Peyer's patch (tissue), 4 donors: ENCODE measurements around the gene CENPK. TPM values are rescaled to one million over a fixed set of nuclear protein-coding genes. Genes with fewer than 3 reads are reported as not detected.
"Not testable (repeated sequence)": the region's sequence is repeated elsewhere in the genome, so short reads cannot be mapped to it uniquely, and the experiment has no call there.

Experiments used
- DNase-seq, 3 donors: peaks; one replicate each; pipeline ENCODE4 v3.0.0-alpha.2; 2017 to 2019
- H3K27ac ChIP-seq, 4 donors: fragments of 200-600 bp; sonication (generic); one replicate each; pipeline ENCODE4 v1.5.1; 2016 to 2019
- H3K27me3 ChIP-seq, 2 donors: fragments of 200-600 bp; sonication (generic); one replicate each; pipeline ENCODE4 v1.5.1; 2019
- H3K36me3 ChIP-seq, 3 donors: fragments of 200-600 bp; sonication (generic); one replicate each; pipeline ENCODE4 v1.5.1; 2016 to 2019
- H3K4me1 ChIP-seq, 4 donors: fragments of 200-600 bp; sonication (generic); one replicate each; pipeline ENCODE4 v1.5.1; 2016 to 2019
- H3K4me3 ChIP-seq, 4 donors: fragments of 200-600 bp; sonication (generic); 1 replicate in 3 of 4; 2 replicates in 1 of 4; pipeline ENCODE4 v1.5.1; 2016 to 2019; ENCODE audit warnings: mild to moderate bottlenecking in 1 of 4
- H3K9me3 ChIP-seq, 4 donors: fragments of 200-600 bp; sonication (generic); one replicate each; pipeline ENCODE4 v1.5.1; 2016 to 2019; ENCODE audit warnings: mild to moderate bottlenecking in 1 of 4
- CTCF ChIP-seq, 6 experiments: fragments of 450-650 bp in 4 of 6; fragments of 200-600 bp in 2 of 6; sonication (generic) in 1 of 6; IDR thresholded peaks; one replicate each; pipeline ENCODE4 v1.5.1; 2017 to 2019; ENCODE audit warnings: antibody characterized with exemption in 6 of 6, mild to moderate bottlenecking in 3 of 6, moderate library complexity in 1 of 6
- POLR2A ChIP-seq, 2 donors: fragments of 450-650 bp; IDR thresholded peaks; one replicate each; pipeline ENCODE4 v1.5.1; 2017; ENCODE audit warnings: antibody characterized with exemption in 2 of 2, mild to moderate bottlenecking in 2 of 2, moderate library complexity in 2 of 2
- total RNA-seq, 4 donors: library from RNA; depleted of rRNA; stranded (reverse); fragments of >200 nt; gene quantifications; one replicate each; pipeline ENCODE4 v1.1.0, GENCODE V29; 2016

CENPK gene
- 10 to 100 TPM in 1 of 4 donors, 1 to 10 TPM in 3; 4.5 to 22.3 (median 8.5) TPM for total RNA-seq

- Histone ChIP-seq H3K9me3 (no peaks in the 10 kb centered on the region), H3K36me3 (no peaks in the 10 kb centered on the region), H3K4me1 (peaks cover 0 to 24% (median 0%) of the 10 kb centered on the region in 4 donors), H3K27me3 (no peaks in the 10 kb centered on the region), H3K4me3 (peak within 1 kb of the TSS; percentile 69 to 83 (median 75)), H3K27ac (peak within 1 kb of the TSS; percentile 80 to 91 (median 85))
- DNase-seq, result peak; percentile 94 to 98 (median 96)
- TF ChIP-seq CTCF (IDR thresholded peaks at IDR 0.05) (peak in 1 of 6 experiments; percentile 18), POLR2A (IDR thresholded peaks at IDR 0.05) (peak; percentile 52 to 68)
Measured at GRCh38 chr5:65562731-65563701, at the start of gene CENPK, which contains the start of gene PPWD1. Gene CENPK (minus strand): TSS chr5:65563168. CDS start chr5:65554907, 8,261 bp downstream. Gene PPWD1 (plus strand): TSS chr5:65563296. CDS start chr5:65563311, 15 bp downstream.

DNA sequence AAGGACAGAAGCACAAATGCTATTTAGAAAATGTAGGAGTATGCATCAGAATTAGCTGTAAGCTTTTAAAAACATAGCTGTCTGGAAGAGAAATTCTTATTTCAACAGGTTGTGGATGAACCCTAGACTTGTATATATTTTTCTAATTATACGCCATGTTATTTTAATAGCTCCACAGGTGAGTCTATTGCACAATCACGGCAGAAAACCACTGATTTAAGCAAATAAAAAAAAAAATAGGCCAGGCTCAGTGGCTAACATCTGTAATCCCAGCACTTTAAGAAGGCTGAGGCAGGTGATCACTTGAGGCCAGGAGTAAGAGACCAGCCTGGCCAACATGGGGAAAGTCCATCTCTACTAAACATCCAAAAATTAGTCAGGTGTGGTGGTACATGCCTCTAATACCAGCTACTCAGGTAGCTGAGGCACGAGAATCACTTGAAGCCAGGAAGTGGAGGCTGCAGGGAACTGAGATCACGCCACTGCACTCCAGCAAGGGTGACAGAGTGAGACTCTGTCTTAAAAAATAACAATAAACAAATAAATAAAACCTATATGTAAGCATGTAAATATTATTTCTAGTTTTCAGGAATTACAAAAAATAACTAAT is 49.4 kb upstream of the CENPK start:
- TF ChIP-seq POLR2A (IDR thresholded peaks at IDR 0.05), result no peak
- no peak for TF ChIP-seq CTCF (IDR thresholded peaks at IDR 0.05)
- no peaks in the 10 kb centered on the region for H3K9me3 ChIP-seq
- no peaks in the 10 kb centered on the region for H3K27me3 ChIP-seq
- no peaks in the 10 kb centered on the region for H3K4me1 ChIP-seq
- H3K4me3 ChIP-seq, result no peak overlapping the region
- peaks cover 0 to 74% (median 0%) of the 10 kb centered on the region in 3 donors for H3K36me3 ChIP-seq
- DNase-seq, result no peak
- no peak overlapping the region for H3K27ac ChIP-seq

- Histone ChIP-seq H3K36me3 (peaks cover 0 to 78% (median 0%) of the 10 kb centered on the region in 3 donors), H3K9me3 (no peaks in the 10 kb centered on the region), H3K4me3 (no peak overlapping the region), H3K4me1 (no peaks in the 10 kb centered on the region), H3K27ac (no peak overlapping the region), H3K27me3 (no peaks in the 10 kb centered on the region)
- TF ChIP-seq CTCF (IDR thresholded peaks at IDR 0.05), result no peak
- no peak for TF ChIP-seq POLR2A (IDR thresholded peaks at IDR 0.05)
- DNase-seq, result no peak
Measured at GRCh38 chr5:65611524-65611923, 48.6 kb upstream of the CENPK start.

- H3K27me3 ChIP-seq, H3K9me3 ChIP-seq, H3K27ac ChIP-seq, DNase-seq, H3K4me3 ChIP-seq, H3K4me1 ChIP-seq: not testable (repeated sequence)
- H3K36me3 ChIP-seq, result peaks cover 0 to 83% (median 3%) of the 10 kb centered on the region in 3 donors
Measured at GRCh38 chr5:65601761-65602160, 38.8 kb upstream of the CENPK start.

DNA sequence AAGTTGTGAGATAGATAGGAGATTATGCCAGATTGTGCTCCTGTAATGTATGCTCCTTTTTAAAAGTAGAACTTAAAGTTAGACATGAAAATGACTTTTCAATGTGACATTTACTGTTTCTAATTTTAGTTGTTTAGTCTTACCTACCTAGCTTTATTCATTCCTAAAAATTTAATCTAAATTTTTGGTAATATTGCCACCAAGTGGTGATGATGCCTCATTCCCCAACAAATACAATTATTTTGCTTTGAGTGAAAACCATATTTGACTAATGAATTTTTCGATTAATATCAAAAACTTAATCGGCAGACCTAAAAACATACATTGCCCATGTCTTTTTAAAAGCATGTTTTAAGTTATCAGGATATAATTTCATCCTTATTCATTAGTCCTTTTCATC is 25.7 kb upstream of the CENPK start:
- Histone ChIP-seq H3K36me3 (peaks cover 0 to 94% (median 0%) of the 10 kb centered on the region in 3 donors), H3K27me3 (no peaks in the 10 kb centered on the region), H3K27ac (no peak overlapping the region), H3K4me1 (no peaks in the 10 kb centered on the region), H3K4me3 (no peak overlapping the region), H3K9me3 (no peaks in the 10 kb centered on the region)
- TF ChIP-seq POLR2A (IDR thresholded peaks at IDR 0.05) (no peak), CTCF (IDR thresholded peaks at IDR 0.05) (no peak)
- no peak for DNase-seq

GRCh38 chr5:65577141-65577540 is 14.2 kb upstream of the CENPK start:
- no peak for DNase-seq
- TF ChIP-seq CTCF (IDR thresholded peaks at IDR 0.05), result no peak
- no peak for TF ChIP-seq POLR2A (IDR thresholded peaks at IDR 0.05)
- no peak overlapping the region for H3K4me3 ChIP-seq
- no peaks in the 10 kb centered on the region for H3K4me1 ChIP-seq
- H3K27me3 ChIP-seq, result no peaks in the 10 kb centered on the region
- no peaks in the 10 kb centered on the region for H3K9me3 ChIP-seq
- H3K27ac ChIP-seq, result no peak overlapping the region
- H3K36me3 ChIP-seq, result peaks cover 0 to 43% (median 0%) of the 10 kb centered on the region in 3 donors
